T47D (cell line): ENCODE data around the gene SCUBE3.

Experiments
- DNase-seq, 2 experiments: peaks; one replicate each; pipeline versions ENCODE4 v3.0.0 to v3.0.0-alpha.2; 2011 to 2012; ENCODE audit warnings: low read depth in 1 of 2, low spot score in 1 of 2
- JUND ChIP-seq: IDR thresholded peaks from 2 replicates; pipeline ENCODE4 v1.6.1; 2012; ENCODE audit warnings: low read depth
- in situ Hi-C: cut with HindIII; loops from 2 replicates; pipeline ENCODE4 v1.10.0; 2016; ENCODE audit warnings: low sequenced_read_pairs, low pct_unique_long_range_greater_than_20kb

The SCUBE3 gene

GRCh38 chr6:35203152-35203670, 10.5 kb upstream of the SCUBE3 start:
- TF ChIP-seq JUND, result no peak
- DNase-seq, result no peak
- in situ Hi-C loops, result no loop called here

- DNase-seq, result no peak
- no peak for TF ChIP-seq JUND
- in situ Hi-C loops, result no loop called here
Observed at GRCh38 chr6:35203680-35204079, 10.1 kb upstream of the SCUBE3 start.

- TF ChIP-seq JUND, result no peak
- in situ Hi-C loops, result no loop called here
- DNase-seq, result no peak
Observed at GRCh38 chr6:35206346-35206745, 7.4 kb upstream of the SCUBE3 start.

- no peak for TF ChIP-seq JUND
- no peak for DNase-seq
- in situ Hi-C loops, result no loop called here
Observed at GRCh38 chr6:35208419-35208818, 5.3 kb upstream of the SCUBE3 start.

GRCh38 chr6:35209081-35209480, 4.7 kb upstream of the SCUBE3 start:
- TF ChIP-seq JUND, result no peak
- in situ Hi-C loops, result no loop called here
- no peak for DNase-seq

GRCh38 chr6:35209622-35210247, 4.0 kb upstream of the SCUBE3 start:
- DNase-seq, result peak; percentile 63 to 67
- TF ChIP-seq JUND, result no peak
- in situ Hi-C loops, result no loop called here

GRCh38 chr6:35213298-35213791, 411 bp upstream of the SCUBE3 start:
- no peak for DNase-seq
- TF ChIP-seq JUND, result no peak
- in situ Hi-C loops, result no loop called here

GRCh38 chr6:35214869-35215664, 1.3 kb downstream of the SCUBE3 start:
- in situ Hi-C loops, result no loop called here
- no peak for DNase-seq
- TF ChIP-seq JUND, result no peak

- no peak for DNase-seq
- no peak for TF ChIP-seq JUND
- in situ Hi-C loops, result no loop called here
Observed at GRCh38 chr6:35215665-35216411, 2.1 kb downstream of the SCUBE3 start.

GRCh38 chr6:35216412-35216732, 2.6 kb downstream of the SCUBE3 start:
- no peak for DNase-seq
- in situ Hi-C loops, result no loop called here
- no peak for TF ChIP-seq JUND

GRCh38 chr6:35216851-35217811, 3.4 kb downstream of the SCUBE3 start:
- no peak for TF ChIP-seq JUND
- in situ Hi-C loops, result no loop called here
- no peak for DNase-seq

- in situ Hi-C loops, result no loop called here
- DNase-seq, result no peak
Observed at GRCh38 chr6:35218021-35218420, 4.3 kb downstream of the SCUBE3 start.

More at GRCh38 chr6:35218021-35218420, 4.3 kb downstream of the SCUBE3 start:
- TF ChIP-seq JUND, result no peak
